Left kidney (tissue), 8 donors: ENCODE measurements around the gene EPGN. TPM values are rescaled to one million over a fixed set of nuclear protein-coding genes. Genes with fewer than 3 reads are reported as not detected.

Experiments used
- DNase-seq: peaks from one replicate; pipeline ENCODE4 v3.0.0-alpha.2; 2013
- long read RNA-seq, 8 donors: transcript quantifications; one replicate each; lab custom pipeline, GENCODE V29; 2026
- polyA plus RNA-seq: library from polyadenylated mRNA; unstranded; fragments of 120-200 nt; gene quantifications from one replicate; pipeline ENCODE4 v1.2.1, GENCODE V29; 2013; ENCODE audit not compliant: insufficient read length

The EPGN gene, protein sequence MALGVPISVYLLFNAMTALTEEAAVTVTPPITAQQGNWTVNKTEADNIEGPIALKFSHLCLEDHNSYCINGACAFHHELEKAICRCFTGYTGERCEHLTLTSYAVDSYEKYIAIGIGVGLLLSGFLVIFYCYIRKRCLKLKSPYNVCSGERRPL
- 1.1 TPM for polyA plus RNA-seq
- long read RNA-seq, donor 1, partial matches to known transcripts: 0 of 1 reads
- long read RNA-seq, donor 1, other reads (novel, unspliced or antisense): 0 of 1 reads
- long read RNA-seq, donor 2: 0 reads
- long read RNA-seq, donor 3: 0 reads
- long read RNA-seq, donor 4: 0 reads
- long read RNA-seq, donor 5: 0 reads
- long read RNA-seq, donor 6: 0 reads
- long read RNA-seq, donor 7: 0 reads
- long read RNA-seq, donor 8: 0 reads

DNA sequence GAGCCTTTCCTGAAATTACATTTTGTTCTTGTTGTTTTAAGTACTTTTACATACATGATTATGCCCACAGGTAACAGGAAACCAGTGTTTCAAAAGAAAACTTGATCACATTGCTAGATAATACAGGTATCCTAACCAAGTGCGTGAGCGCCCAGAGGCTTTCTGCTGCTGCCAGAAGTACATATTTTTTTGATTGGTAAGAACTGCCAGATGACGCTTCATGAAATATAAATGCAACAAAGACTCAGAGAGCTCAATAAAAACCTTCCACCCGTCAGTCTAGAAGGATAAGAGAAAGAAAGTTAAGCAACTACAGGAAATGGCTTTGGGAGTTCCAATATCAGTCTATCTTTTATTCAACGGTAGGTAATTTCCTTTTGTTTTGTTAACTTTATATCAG lies at the start of gene EPGN:
Gene EPGN, plus strand, starts transcription at position 256 of the 400 bp plus-strand sequence. Its CDS starts 64 bp downstream, at position 320.
- DNase-seq: no peak

- DNase-seq: no peak
These were observed 49.3 kb upstream of the EPGN start for GRCh38 chr4:74258963-74259362.

DNA sequence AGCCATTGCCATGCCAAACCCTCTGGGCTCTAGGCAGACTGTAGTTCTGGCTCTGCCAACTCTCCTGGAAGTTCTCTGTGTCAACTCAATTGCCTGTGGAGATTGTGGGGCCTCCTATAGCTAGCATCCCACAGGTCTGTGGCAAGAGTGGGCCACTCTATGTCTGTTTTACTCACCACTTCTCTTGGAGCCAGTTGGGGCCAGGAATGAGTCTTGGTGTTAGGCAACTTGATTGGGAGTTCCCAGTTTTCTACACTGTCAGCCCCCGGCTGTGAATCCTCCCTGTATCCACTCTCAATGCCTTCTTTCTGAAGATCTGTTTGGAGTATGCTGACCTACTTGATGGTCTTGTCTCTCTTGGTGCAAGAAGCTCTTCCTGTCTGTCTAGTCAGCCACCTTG lies 48.2 kb upstream of the EPGN start:
- DNase-seq: no peak

- no peak for DNase-seq
These were observed 45.7 kb upstream of the EPGN start for GRCh38 chr4:74262522-74262921.

DNA sequence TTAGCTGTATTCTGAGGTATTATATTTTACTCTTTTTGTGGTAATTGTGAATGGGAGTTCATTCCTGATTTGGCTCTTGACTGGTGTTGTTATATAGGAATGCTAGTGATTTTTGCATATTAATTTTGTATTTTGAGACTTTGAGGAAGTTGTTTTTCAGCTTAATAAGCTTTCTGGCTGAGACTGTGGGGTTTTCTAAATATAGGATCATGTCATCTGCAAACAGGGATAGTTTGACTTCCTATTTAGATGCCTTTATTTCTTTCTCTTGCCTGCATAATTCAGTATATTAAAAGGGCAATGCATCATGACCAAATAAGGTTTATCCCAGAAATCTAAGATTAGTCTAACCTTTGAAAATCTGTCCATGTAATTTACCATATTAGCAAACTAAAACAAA lies 44.7 kb upstream of the EPGN start:
- no peak for DNase-seq

- DNase-seq: no peak
These were observed 42.2 kb upstream of the EPGN start for GRCh38 chr4:74266081-74266480.

DNA sequence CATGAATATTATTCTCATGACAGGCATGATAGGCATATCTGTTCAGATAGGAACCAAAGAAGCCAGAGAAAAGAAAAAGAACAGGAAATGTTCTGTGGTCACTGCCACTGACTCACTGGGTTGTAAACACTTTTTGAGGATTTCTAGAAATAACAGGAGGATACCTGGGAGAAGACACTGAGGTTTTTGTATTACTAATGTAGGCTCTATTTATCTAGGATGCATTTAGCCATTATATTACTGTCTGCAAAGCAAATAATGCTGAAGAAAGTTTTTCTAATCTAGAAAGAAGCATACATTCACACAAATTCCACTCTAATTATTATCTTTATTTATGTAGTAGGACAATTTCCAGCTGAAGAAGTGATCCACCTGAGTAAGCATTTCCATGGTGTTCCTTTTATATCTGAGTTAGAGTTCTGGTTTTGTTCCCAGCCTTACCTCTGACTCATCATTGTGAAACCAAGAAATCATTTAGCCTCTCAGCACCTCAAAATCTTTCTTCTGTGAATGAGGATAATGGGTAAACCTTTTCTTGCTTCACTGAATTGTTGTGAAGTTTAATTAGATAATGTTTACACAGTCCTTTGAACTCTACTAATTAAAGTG lies 40.2 kb upstream of the EPGN start:
- DNase-seq: no peak

GRCh38 chr4:74268643-74269042 lies 39.6 kb upstream of the EPGN start:
- no peak for DNase-seq

GRCh38 chr4:74278490-74278889 lies 29.8 kb upstream of the EPGN start:
- no peak for DNase-seq

DNA sequence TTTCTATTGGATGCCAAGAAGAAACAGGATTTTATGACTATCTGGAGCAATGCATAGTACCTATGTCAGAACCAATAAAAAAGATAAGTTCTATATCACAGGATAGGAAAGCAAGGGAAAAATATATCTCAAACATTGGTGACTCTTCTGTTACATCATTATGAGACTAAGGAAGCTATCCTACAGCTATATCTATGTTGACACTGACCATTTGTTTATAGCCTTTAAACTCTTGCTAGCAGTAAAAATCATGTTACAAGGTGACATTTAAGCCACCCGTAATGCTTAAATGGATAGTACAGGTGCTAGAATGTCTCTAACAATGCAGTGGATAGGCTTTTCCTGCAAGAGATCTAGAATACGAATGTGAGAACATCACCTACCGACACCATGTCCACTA lies 28.6 kb upstream of the EPGN start:
- no peak for DNase-seq

DNA sequence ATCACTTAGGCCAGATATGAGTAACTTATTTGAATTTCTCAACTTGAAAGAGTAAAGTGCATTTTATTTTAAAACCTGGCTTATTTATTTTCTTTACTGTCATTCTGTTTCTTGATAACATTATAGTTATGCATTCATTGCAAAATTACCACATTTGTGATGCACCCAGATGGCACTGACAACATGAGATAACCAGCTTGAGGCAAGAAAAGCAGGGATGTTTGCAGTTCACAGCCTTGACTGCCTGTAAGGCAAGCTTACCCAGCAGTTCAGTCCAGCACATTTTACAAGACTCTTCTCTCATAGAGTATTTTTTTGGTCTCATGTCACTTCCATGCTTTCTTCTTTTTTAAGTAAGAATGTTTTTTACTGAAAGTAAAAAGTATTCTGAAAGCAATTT lies 25.3 kb upstream of the EPGN start:
- DNase-seq: no peak

DNA sequence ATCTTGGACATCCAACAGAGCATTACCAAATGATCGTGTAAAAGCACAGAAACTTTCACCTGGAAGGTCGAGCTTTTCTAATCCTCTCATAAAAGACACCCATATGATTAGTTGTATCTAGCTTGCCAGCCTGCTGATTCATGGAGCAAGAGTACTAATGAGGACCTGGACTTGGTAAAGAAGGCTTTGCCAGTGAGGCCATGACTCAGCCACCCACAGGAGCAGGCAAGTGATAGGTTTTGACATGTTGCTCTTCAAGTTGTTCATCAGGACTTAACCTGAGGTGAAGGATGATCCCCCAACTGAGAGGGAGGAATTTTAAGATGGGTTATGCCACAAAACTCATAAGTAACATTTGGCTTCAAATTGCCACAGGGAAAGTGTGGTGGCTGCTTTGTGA lies 24.7 kb upstream of the EPGN start:
- DNase-seq: no peak

DNA sequence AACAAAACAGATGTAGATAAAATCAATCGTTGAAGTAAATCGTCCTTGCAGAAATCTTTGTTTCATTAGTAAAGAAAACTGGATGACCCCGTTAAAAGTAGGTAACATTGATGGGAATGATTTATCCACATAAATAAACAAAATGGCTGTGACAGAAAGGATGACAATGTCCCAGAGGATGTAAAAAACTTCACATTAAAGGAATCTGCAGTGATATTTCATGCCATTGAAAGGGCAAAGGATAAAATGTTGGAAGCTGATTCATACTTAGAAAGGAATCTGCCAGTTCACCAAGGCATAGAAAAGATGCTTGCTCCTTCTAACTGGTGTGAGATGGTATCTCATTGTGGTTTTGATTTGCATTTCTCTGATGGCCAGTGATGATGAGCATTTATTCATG lies 24.2 kb upstream of the EPGN start:
- DNase-seq: no peak

- no peak for DNase-seq
These were observed 21.1 kb upstream of the EPGN start for GRCh38 chr4:74287164-74287563.

DNA sequence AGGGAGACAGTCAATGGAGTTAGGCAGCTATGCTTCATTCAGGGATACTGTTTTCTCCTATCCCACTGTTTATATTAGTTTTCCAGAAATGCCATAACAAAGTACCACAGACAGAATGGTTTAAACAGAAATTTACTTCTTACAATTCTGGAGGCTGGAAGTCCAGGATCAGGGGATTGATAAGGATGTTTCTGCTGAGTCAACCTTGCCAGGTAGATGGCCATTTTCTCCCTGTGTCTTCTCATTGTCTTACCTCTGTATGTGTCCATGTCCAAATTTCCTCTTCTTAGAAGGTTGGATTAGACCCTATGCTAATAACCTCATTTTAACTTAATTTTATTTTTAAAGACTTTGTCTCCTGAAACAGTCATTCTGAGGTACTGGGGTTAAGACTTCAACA lies 20.5 kb upstream of the EPGN start:
- DNase-seq: no peak

- DNase-seq: no peak
These were observed 16.8 kb upstream of the EPGN start for GRCh38 chr4:74291471-74291870.

GRCh38 chr4:74292111-74292870 lies 16.0 kb upstream of the EPGN start:
- DNase-seq: no peak

DNA sequence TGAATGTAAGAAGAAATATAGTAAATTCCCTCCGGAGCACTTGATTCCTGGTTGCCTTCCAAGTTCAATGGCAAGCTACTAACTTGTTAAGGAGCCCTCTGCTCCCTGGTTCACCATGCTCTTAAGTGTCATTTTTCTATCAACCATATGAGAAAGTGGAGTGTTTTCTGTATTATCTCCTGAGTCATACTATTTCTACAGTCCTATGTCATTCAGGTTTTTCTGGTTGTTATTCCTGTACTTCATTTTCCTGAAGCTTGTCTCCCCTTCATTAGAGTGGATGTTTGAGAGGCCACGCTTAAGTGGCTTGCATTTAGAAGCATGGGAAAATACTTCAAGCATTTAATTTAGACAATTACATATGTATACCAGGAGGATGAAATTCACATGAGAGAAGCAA lies 14.7 kb upstream of the EPGN start:
- no peak for DNase-seq

DNA sequence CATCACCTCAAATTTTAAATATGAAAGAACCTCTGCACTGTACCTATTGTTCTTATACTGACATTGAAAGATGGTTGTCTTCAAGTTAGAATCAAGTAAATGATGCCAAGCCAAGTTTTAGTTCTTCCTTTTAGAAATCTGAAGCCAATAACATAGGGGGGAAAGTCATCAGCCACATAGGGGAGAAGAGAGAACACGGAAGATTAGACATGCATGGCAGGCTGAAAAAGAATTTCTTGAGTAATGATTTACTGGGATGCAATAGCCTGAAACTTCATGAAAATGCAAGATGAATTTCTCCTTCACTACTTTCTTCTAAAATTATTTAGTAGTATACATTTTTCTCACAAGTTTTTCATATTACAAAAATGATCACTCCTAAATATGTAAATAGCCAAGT lies 13.6 kb upstream of the EPGN start:
- DNase-seq: no peak

GRCh38 chr4:74297539-74297938 lies 10.7 kb upstream of the EPGN start:
- no peak for DNase-seq

DNA sequence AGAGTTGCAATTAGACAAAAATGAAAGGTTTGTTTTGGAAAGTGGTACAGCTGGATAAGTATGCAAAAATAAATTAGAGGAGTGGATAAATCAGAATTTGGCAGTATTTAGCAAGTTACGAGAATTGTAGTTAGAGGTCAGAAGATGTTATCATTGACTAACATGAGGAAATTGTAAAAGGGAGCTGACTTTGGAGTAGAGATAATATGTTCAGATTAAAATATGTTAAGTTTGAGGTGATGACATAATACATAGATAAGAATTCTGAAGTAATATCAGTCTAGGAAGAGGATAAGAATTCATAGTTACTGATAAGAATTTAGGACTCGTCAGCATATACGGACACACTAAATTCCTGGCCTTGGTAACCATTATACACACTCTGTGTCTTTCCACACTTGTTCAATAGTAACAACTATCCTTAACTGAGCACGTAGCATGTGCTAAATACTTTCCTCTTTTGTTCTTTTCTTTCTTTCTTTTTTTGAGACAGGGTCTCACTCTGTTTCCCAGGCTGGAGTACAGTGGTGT lies 4.1 kb upstream of the EPGN start:
- no peak for DNase-seq

- no peak for DNase-seq
These were observed 3.3 kb upstream of the EPGN start for GRCh38 chr4:74305000-74305399.

DNA sequence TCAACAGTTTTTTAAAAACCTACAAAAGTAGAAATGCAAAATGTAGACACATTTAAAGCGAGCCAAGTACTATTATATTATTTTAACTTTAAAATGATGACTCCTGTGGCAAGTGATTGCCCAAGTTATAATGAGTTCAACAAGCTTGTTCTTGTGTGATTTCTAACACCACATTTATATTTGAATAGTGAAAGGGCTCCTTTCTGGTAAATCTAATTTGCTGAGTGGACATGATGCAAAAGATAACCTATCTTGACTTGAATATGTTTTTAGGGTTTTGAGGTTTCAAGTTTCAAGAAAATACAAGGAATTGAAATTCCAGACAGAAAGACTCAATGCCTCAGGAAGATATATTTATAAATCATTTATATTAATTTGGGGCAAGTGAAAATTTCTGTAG lies 1.1 kb upstream of the EPGN start:
- no peak for DNase-seq
